CD1c-positive myeloid dendritic cell (primary cell): Measurements from ENCODE around the gene STK33.

Experiments
- DNase-seq: peaks from one replicate; pipeline ENCODE4 v3.0.0-alpha.2; 2016; ENCODE audit errors: extremely low spot score

Gene STK33

DNA sequence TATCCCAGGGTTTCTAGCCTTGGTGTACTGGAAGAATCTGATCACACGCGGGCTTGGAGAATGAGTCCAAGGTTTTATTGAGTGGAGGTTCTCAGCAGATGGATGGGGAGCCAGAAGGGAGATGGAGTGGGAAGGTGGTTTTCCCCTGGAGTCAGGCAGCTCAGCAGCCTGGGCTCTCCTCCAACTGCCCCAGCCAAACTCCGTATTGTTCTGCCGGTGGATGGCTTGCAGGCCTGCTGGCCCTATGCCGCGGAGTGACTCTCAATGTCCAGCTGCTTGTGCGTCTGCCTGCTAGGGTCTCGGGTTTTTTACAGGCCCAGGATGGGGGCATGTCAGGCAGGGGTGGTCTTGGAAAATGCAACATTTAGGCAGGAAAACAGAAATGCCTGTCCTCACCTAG is 168.0 kb downstream of the STK33 start:
- DNase-seq, result no peak

DNA sequence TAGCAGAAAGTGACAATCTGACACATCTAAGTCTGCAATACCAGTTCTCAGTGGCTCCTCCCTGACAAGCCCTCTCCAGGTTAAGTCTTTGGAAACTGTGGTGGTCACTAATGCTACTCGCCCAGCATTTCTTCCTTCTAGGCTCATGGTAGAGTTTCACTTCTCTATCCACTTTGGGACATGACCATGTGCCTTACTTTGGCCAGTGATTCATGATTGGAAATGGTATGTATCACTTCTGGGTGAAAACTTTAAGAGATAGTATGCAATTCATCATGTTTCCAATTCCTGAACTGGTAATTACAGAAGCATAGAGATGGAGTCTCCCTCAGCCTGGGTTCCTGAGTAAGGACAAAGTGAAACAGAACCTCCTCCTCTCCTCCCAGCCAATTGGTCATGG is 178.8 kb downstream of the STK33 start:
- peak; percentile 32 for DNase-seq

- DNase-seq, result no peak
These were observed 185.7 kb downstream of the STK33 start for GRCh38 chr11:8408151-8408941.

GRCh38 chr11:8403310-8403709 is 190.7 kb downstream of the STK33 start:
- DNase-seq, result no peak

GRCh38 chr11:8392886-8393285 is 201.1 kb downstream of the STK33 start:
- no peak for DNase-seq

DNA sequence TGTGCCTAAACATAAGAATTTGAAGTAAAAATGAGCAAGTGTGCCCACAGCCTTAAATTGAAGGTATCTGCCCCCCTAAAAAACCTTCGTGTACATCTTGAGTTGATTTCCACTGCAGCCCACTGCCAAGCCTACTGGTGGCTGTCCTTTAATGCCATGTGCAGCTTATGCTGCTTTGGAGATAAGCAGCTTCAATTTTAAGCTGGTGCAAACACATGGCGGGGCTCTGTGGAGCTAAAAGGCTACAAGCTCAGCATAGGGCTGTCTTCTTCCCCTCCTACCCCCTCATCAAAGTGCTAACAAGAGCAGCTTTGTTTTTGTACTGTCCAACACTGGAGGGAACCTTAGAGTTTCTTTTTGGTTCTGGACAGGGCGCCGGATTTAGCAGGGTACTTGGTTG is 201.9 kb downstream of the STK33 start:
- DNase-seq, result no peak

DNA sequence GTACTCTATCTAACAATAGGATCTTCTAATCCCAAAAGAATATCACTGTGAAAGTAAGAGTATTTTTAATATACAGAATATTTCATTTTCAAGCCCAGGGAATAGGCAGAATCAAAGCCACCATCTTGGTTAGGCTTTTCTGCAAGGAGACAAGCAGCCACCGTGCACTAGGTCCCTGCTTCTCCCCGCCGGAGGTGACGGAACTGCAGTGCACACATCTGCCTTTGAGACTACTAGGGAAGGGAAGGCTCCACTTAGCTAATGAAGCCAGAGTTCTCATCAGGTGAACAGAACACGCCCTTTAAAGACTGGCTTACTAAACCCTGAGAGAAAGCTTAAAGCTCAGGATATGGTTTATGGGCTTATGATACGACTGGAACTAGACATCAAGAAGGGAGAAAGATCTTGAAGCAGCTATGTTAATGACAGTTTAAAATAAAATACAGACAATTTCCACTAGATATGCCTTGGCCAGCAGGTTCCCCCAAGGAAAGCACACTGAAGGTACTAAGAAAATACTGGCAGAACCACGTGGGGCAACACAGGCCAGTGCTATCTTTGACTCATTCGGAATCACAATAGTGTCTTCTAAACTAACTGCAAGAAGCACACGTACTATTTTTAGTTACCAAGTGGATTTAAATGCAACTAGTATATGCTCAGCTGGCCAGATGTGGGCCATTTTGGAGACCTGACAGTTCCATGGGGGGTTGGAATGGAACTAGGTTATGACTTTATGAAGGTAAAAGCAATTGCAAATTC is 203.0 kb downstream of the STK33 start:
- DNase-seq, result no peak

DNA sequence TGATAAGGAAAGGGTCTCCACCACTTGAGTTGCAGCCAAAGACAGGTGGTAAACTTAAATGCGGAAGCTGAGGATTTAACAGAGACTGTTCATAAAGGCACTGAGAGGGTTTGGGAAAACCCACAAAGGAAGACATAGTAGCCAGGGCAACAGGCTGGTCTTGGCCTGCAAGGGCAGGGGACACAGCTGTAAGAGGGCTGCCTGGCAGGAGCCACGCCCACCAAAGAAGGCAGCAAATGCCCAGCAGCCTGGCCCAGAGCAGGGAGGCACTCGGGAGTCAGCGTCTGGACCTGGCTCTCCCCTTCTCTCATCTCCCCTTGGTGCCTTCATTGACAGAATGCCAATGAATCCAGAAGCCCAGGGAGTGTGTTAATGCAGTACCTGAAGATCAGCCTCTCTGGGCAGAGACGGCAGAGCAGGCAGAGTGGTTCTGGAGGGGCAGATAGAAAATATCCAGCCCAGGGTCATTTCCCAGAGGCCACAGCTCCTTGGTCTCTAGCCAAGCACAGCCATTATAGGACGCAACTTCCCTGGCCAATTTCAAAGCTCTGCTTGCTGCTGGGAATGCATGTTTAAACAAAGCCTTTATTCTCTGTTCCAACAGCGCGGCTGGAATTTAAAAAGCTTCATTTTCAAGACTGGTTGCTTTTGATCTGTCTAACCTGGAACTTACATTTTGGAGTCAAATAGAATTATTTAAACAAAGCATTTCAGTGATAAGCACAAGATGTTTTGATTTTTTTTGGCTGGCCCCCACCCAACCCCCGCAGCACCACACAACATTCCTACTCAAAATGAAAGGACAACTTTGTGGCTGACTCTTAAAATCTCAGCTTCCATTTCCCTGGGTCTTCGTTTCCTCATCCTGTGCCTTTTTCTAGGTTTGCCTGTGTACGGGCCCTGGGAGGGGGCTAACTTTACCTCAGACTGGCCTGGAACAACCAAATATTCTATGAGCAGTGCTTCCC is 204.7 kb downstream of the STK33 start:
- no peak for DNase-seq

- no peak for DNase-seq
These were observed 206.3 kb downstream of the STK33 start for GRCh38 chr11:8387693-8388092.

DNA sequence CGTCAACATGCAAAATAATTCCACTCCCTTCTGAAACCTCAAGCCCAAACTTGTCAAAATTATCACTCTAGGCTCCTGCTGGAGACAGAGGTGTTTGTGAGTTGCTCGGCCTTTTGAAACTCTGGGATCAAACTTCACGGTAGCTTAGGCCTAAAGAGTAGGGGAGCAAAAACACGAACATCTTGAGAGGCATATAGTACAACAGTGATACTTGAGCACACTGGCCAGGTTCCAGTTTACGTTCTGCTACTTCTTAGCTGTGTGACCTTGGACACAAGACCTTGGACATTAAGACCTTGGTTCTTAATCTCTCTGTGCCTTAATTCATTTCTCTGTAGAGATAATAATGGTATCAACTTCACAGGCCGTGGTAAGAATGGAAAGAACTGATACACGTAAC is 206.9 kb downstream of the STK33 start:
- no peak for DNase-seq

GRCh38 chr11:8386134-8386864 is 207.7 kb downstream of the STK33 start:
- no peak for DNase-seq

GRCh38 chr11:8384199-8384821 is 209.7 kb downstream of the STK33 start:
- DNase-seq, result no peak

DNA sequence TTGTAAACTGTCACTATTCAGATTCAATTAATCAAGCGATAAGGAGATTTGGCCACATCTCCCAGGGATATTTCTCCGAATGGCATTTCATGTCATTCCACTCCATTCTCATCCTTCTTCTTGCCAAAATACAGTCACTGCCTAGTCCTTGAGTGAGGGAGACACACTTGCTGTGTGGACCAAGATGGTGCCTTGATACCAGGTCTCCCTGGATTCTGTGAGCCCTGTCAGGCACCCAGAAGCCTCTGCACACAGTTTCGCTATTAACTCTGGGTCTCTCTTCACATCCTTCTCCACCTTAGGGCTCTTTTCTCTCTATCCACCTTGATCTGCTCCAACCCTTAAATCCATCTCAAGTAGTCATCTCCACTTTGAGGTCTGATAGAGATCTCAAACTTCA is 210.4 kb downstream of the STK33 start:
- DNase-seq, result no peak

DNA sequence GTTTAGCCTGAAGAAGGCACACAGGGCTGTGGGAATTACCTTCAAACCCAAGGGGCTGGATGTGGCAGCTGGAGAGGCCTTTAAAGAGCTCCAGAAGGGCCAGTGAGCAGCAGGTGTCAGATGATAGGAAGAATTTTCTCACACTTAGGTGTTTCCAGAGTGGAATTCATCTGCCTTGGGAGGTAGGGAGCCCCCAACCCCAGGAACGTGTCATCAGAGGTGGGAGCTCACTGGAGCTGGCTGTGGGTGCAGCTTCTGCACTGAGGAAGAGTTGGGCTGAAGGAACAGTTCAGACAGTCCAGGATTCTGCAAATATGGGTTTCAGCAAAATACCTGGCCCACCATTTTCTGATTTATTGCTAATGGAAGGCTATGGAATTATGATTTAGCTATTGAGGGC is 210.8 kb downstream of the STK33 start:
- no peak for DNase-seq

- DNase-seq, result no peak
These were observed 211.5 kb downstream of the STK33 start for GRCh38 chr11:8382436-8383053.

DNA sequence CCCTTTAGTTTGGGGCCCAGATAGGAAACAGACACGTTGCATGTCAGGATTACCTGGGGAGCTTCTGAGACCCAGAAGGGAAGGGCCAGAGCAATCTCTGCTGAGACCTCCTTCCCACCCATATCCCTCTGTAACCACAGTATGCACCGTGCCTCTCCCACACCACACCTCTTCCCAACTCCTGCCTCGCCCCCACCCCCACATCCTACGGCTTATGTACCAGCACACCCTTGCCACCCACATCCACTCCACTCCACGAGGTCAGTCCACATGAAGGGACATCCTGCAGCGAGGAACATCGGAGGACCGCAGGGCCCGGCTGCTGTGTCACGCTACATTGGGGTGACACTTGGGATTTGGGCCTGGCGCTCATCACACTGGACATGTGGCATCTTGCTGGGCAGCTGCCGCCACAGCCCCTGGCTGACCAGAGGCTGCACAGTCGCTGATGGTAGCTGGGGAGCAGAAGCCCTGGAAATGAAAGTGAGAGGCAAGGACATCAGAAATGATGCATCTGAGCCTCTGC is 212.1 kb downstream of the STK33 start:
- no peak for DNase-seq

DNA sequence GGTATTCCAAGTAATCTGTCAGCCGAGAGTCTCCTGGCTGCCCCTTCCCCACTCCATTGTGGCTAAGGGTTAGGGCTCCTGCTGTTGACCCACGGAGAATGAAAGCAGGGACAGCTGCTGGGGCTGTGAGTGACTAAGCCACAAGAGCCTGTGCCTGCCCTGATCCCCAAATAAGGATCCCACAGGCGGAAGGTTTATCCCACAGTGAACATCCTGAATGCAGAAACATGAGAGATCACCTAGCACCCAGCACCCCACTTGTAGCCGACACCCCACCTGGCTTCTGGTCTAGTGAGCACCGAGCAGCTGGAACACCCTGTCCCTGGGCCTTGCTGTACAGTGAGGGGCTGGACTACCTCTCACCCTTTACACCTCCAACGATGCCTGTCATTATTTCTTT is 212.7 kb downstream of the STK33 start:
- no peak for DNase-seq

- DNase-seq, result no peak
These were observed 218.1 kb downstream of the STK33 start for GRCh38 chr11:8375932-8376331.

DNA sequence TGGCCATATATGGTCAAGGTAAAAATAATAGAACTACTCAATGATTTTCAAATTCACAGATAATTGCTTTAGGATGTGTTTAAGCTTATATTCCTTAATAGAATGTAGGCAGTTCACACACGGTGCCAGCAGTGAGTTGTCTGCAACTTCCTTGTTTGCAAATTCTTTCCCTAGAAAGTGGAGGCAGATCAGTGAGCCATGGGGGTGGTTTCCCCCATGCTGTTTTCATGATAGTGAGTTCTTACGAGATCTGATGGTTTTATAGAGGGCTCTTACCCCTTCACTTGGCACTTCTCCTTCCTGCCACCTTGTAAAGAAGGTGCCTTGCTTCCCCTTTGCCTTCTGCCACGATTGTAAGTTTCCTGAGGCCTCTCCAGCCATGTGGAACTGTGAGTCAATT is 218.6 kb downstream of the STK33 start:
- DNase-seq, result peak; percentile 40

- DNase-seq, result no peak
These were observed 219.3 kb downstream of the STK33 start for GRCh38 chr11:8374716-8375115.
